IMR-90 (cell line): ENCODE results near the gene DPPA4. TPM values are rescaled to one million over a fixed set of nuclear protein-coding genes. Genes with fewer than 3 reads are reported as not detected.

ENCODE experiments used
- ATAC-seq: fragments of 200-7000 bp; cut with Tn5 transposase; 2 replicates; pipeline ENCODE4 v1.9.1; 2020; ENCODE audit warnings: low read depth, mild to moderate bottlenecking, moderate library complexity
- BruUV-seq: library from RNA; stranded (reverse); fragments of 400-500 nt; replicated peaks from 2 replicates; lab custom pipeline; 2021; lab: Mats Ljungman, UMichigan
- CTCF ChIA-PET: fragments of 300-600 bp; formaldehyde crosslinking; extraction: SDS; loops from one replicate; lab custom pipeline; 2021; ENCODE audit warnings: antibody characterized with exemption; lab: Yijun Ruan, JAX
- POLR2A ChIA-PET: fragments of 300-600 bp; sonication (Branson Sonifier 250); formaldehyde crosslinking; loops from one replicate; lab custom pipeline; 2022; ENCODE audit warnings: antibody characterized with exemption; ENCODE audit not compliant: unreplicated experiment; lab: Charles Lee
- DNase-seq: peaks from one replicate; pipeline ENCODE4 v3.0.0; 2013
- H2AFZ ChIP-seq: replicated peaks from 2 replicates; pipeline ENCODE3; 2013; ENCODE audit warnings: low read length, mild to moderate bottlenecking; ENCODE audit not compliant: poor library complexity
- H2AK5ac ChIP-seq: 2 replicates; pipeline ENCODE4 v1.6.1; 2013; ENCODE audit warnings: low read depth, low read length, inconsistent platforms
- H2AK9ac ChIP-seq: replicated peaks from 2 replicates; pipeline ENCODE3; 2013; ENCODE audit warnings: mild to moderate bottlenecking, low read depth, low read length, moderate library complexity; ENCODE audit not compliant: poor library complexity
- H2BK120ac ChIP-seq: 2 replicates; pipeline ENCODE4 v1.6.1; 2013; ENCODE audit warnings: low read depth, low read length, inconsistent platforms
- H2BK15ac ChIP-seq: 3 replicates; pipeline ENCODE4 v1.6.1; 2013; ENCODE audit warnings: low read depth, low read length, inconsistent platforms
- H2BK20ac ChIP-seq: 2 replicates; pipeline ENCODE4 v1.6.1; 2013; ENCODE audit warnings: low read depth, mild to moderate bottlenecking, inconsistent platforms, low read length, moderate library complexity
- H2BK5ac ChIP-seq: 2 replicates; pipeline ENCODE4 v1.6.1; 2013; ENCODE audit warnings: mild to moderate bottlenecking, low read depth, low read length, inconsistent platforms; ENCODE audit not compliant: poor library complexity, severe bottlenecking
- H3K14ac ChIP-seq: replicated peaks from 2 replicates; pipeline ENCODE4 v1.6.1; 2013; ENCODE audit warnings: low read depth, low read length, inconsistent platforms
- H3K18ac ChIP-seq: 2 replicates; pipeline ENCODE4 v1.6.1; 2013; ENCODE audit warnings: low read depth, low read length, control low read depth
- H3K23ac ChIP-seq: 2 replicates; pipeline ENCODE4 v1.6.1; 2013; ENCODE audit warnings: low read depth, low read length, inconsistent platforms
- H3K27ac ChIP-seq: 2 replicates; pipeline ENCODE4 v1.5.1; 2013; ENCODE audit warnings: mild to moderate bottlenecking, control low read depth, low read length; ENCODE audit not compliant: insufficient read depth
- H3K27me3 ChIP-seq: 2 replicates; pipeline ENCODE4 v1.6.1; 2013; ENCODE audit warnings: low read length; ENCODE audit not compliant: control insufficient read depth, insufficient read depth
- H3K36me3 ChIP-seq: 2 replicates; pipeline ENCODE4 v1.6.1; 2013; ENCODE audit warnings: low read length, mixed read lengths; ENCODE audit not compliant: control insufficient read depth, insufficient read depth
- H3K4ac ChIP-seq: 2 replicates; pipeline ENCODE4 v1.6.1; 2013; ENCODE audit warnings: low read depth, low read length, inconsistent platforms
- H3K4me1 ChIP-seq: 2 replicates; pipeline ENCODE4 v1.6.1; 2013; ENCODE audit warnings: low read length, mixed read lengths; ENCODE audit not compliant: control insufficient read depth, insufficient read depth
- H3K4me2 ChIP-seq: 2 replicates; pipeline ENCODE4 v1.6.1; 2013; ENCODE audit warnings: low read depth, mild to moderate bottlenecking, control low read depth, low read length, moderate library complexity
- H3K4me3 ChIP-seq: 2 replicates; pipeline ENCODE4 v1.5.1; 2013; ENCODE audit warnings: low read depth, mild to moderate bottlenecking, control low read depth, low read length, moderate library complexity; ENCODE audit not compliant: insufficient read depth
- H3K56ac ChIP-seq: 2 replicates; pipeline ENCODE4 v1.6.1; 2013; ENCODE audit warnings: low read length, inconsistent platforms; ENCODE audit not compliant: insufficient read depth; ENCODE audit errors: extremely low read depth
- H3K79me1 ChIP-seq, 2 experiments: 2 replicates each; pipeline ENCODE4 v1.6.1; 2013; ENCODE audit warnings: low read length in 2 of 2, inconsistent platforms in 1 of 2, low read depth in 1 of 2
- H3K9ac ChIP-seq: 2 replicates; pipeline ENCODE4 v1.6.1; 2013; ENCODE audit warnings: low read depth, low read length, control low read depth
- H3K9me1 ChIP-seq: 2 replicates; pipeline ENCODE4 v1.6.1; 2013; ENCODE audit warnings: low read length, inconsistent platforms; ENCODE audit not compliant: insufficient read depth
- H3K9me3 ChIP-seq: 2 replicates; pipeline ENCODE4 v1.6.1; 2013; ENCODE audit warnings: low read length; ENCODE audit not compliant: control insufficient read depth, insufficient read depth
- H4K20me1 ChIP-seq: 2 replicates; pipeline ENCODE4 v1.6.1; 2013; ENCODE audit warnings: low read length, inconsistent platforms; ENCODE audit not compliant: insufficient read depth
- H4K5ac ChIP-seq: 2 replicates; pipeline ENCODE4 v1.6.1; 2013; ENCODE audit warnings: mild to moderate bottlenecking, low read depth, low read length, control low read depth
- H4K8ac ChIP-seq, 2 experiments: 2 replicates each; pipeline ENCODE4 v1.6.1; 2013; ENCODE audit warnings: low read depth in 2 of 2, low read length in 2 of 2, control low read depth in 1 of 2, inconsistent platforms in 1 of 2
- H4K91ac ChIP-seq: 2 replicates; pipeline ENCODE4 v1.6.1; 2013; ENCODE audit warnings: low read depth, low read length, inconsistent platforms; ENCODE audit not compliant: insufficient read depth
- BHLHE40 ChIP-seq: fragments of 150-350 bp; IDR thresholded peaks from 2 replicates; pipeline ENCODE4 v1.6.1; 2016; ENCODE audit warnings: mild to moderate bottlenecking, low read depth, low read length
- CEBPB ChIP-seq: IDR thresholded peaks from 2 replicates; pipeline ENCODE4 v1.6.1; 2012; ENCODE audit warnings: low read depth, low read length, improper control_type of control experiment
- CHD1 ChIP-seq: IDR thresholded peaks from 2 replicates; pipeline ENCODE4 v1.6.1; 2012; ENCODE audit warnings: low read depth, low read length, improper control_type of control experiment
- CTCF ChIP-seq: conservative IDR thresholded peaks from 2 replicates; pipeline ENCODE4 v1.5.1; 2012; ENCODE audit warnings: mild to moderate bottlenecking, low read depth, low read length, improper control_type of control experiment
- ELK1 ChIP-seq: fragments of 150-350 bp; IDR thresholded peaks from 2 replicates; pipeline ENCODE4 v1.6.1; 2016; ENCODE audit warnings: low read depth, mild to moderate bottlenecking, low read length, moderate library complexity, borderline replicate concordance
- FOS ChIP-seq: fragments of 150-350 bp; IDR thresholded peaks from 2 replicates; pipeline ENCODE4 v1.6.1; 2016; ENCODE audit warnings: low read depth, low read length
- MAFK ChIP-seq: IDR thresholded peaks from 2 replicates; pipeline ENCODE4 v1.6.1; 2012; ENCODE audit warnings: low read depth, low read length, improper control_type of control experiment
- MAZ ChIP-seq: IDR thresholded peaks from 2 replicates; pipeline ENCODE4 v1.6.1; 2012; ENCODE audit warnings: low read depth, mild to moderate bottlenecking, low read length, improper control_type of control experiment, moderate library complexity, borderline replicate concordance
- MXI1 ChIP-seq: IDR thresholded peaks from 2 replicates; pipeline ENCODE4 v1.6.1; 2012; ENCODE audit warnings: low read depth, mild to moderate bottlenecking, low read length, moderate library complexity, borderline replicate concordance
- POLR2A ChIP-seq: IDR thresholded peaks from 2 replicates; pipeline ENCODE4 v1.6.1; 2012; ENCODE audit warnings: mild to moderate bottlenecking, low read depth, low read length
- RAD21 ChIP-seq: IDR thresholded peaks from 2 replicates; pipeline ENCODE4 v1.6.1; 2012; ENCODE audit warnings: low read length, improper control_type of control experiment
- RCOR1 ChIP-seq: IDR thresholded peaks from 2 replicates; pipeline ENCODE4 v1.6.1; 2012; ENCODE audit warnings: mild to moderate bottlenecking, low read length, improper control_type of control experiment; ENCODE audit not compliant: insufficient replicate concordance
- RFX5 ChIP-seq: IDR thresholded peaks from 2 replicates; pipeline ENCODE4 v1.8.0; 2012; ENCODE audit warnings: low read depth, mild to moderate bottlenecking, low read length, moderate library complexity
- SMC3 ChIP-seq: fragments of 150-350 bp; IDR thresholded peaks from 2 replicates; pipeline ENCODE4 v1.6.1; 2016; ENCODE audit warnings: low read depth, mild to moderate bottlenecking, antibody characterized with exemption, low read length, moderate library complexity
- USF2 ChIP-seq: fragments of 150-350 bp; IDR thresholded peaks from 2 replicates; pipeline ENCODE4 v1.6.1; 2017; ENCODE audit warnings: mild to moderate bottlenecking, antibody characterized with exemption, low read length, low read depth
- WGBS, 2 experiments: methylation state at CpG; one replicate each; pipeline versions ENCODE4 v1.1.5 to v1.1.7; 2013; ENCODE audit warnings: missing lambda C conversion rate in 2 of 2; ENCODE audit not compliant: insufficient read length in 1 of 2; ENCODE audit errors: extremely low coverage in 2 of 2; 5-methylcytosine and 5-hydroxymethylcytosine counted together
- dilution Hi-C: fragments of 300-500 bp; cut with HindIII; formaldehyde crosslinking; loops from one replicate; pipeline ENCODE4 v1.14.3; 2018; ENCODE audit warnings: low sequenced_read_pairs; ENCODE audit not compliant: unreplicated experiment
- in situ Hi-C: fragments of 300-500 bp; cut with MboI; formaldehyde crosslinking; loops from 3 replicates; pipeline ENCODE4 v1.14.3; 2019; ENCODE audit warnings: low sequenced_read_pairs, inconsistent platforms, mixed read lengths
- intact Hi-C: fragments of 100-400 bp; cut with micrococcal nuclease; formaldehyde crosslinking; loops from 2 replicates; pipeline ENCODE4 v1.10.0; 2022
- polyA plus RNA-seq, 3 experiments: library from polyadenylated mRNA; depleted of rRNA; stranded (reverse); fragments of >200 nt; gene quantifications; 2 replicates each; pipeline ENCODE4 v1.2.3, GENCODE V29; 2012; ENCODE audit warnings: low replicate concordance in 1 of 3
- total RNA-seq: library from RNA; depleted of rRNA; stranded (reverse); fragments of >200 nt; gene quantifications from 2 replicates; pipeline ENCODE4 v1.2.3, GENCODE V29; 2012

The DPPA4 gene
- total and polyA plus RNA-seq, 2 of the 4 experiments (the other 2 are of a cell fraction) = 0.02 TPM; not detected in 1

- Histone ChIP-seq H3K23ac (no peak overlapping the region), H3K27me3 (no peaks in the 10 kb centered on the region), H3K4ac (no peak overlapping the region), H3K14ac (no peak overlapping the region), H3K9me3 (no peaks in the 10 kb centered on the region), H3K9me1 (no peaks in the 10 kb centered on the region), H3K27ac (no peak overlapping the region), H3K4me2 (no peak overlapping the region), H4K5ac (no peak overlapping the region), H2AFZ (no peak overlapping the region), H2BK5ac (no peak overlapping the region), H2BK15ac (no peak overlapping the region), H3K4me3 (no peak overlapping the region), H3K36me3 (no peaks in the 10 kb centered on the region), H3K9ac (no peak overlapping the region), H4K8ac (no peak overlapping the region), H3K4me1 (no peaks in the 10 kb centered on the region), H2AK5ac (no peak overlapping the region), H4K91ac (no peak overlapping the region), H3K56ac (no peak overlapping the region), H3K18ac (no peak overlapping the region), H4K20me1 (no peaks in the 10 kb centered on the region), H2AK9ac (no peak overlapping the region), H3K79me1 (no peaks in the 10 kb centered on the region), H2BK120ac (no peak overlapping the region), H2BK20ac (no peak overlapping the region)
- intact Hi-C loops = no loop called here
- no CpG with 5 or more reads among the region's 5 CpGs for WGBS, 2 experiments
- BruUV-seq = no TSS peak
- no peak for ATAC-seq
- dilution Hi-C loops = no loop called here
- in situ Hi-C loops = no loop called here
- no peak for DNase-seq
- ChIA-PET CTCF (no interaction called here), POLR2A (no interaction called here)
- no peak for TF ChIP-seq USF2
- no peak for TF ChIP-seq MXI1
- no peak for TF ChIP-seq CHD1
- TF ChIP-seq RCOR1 = no peak
- TF ChIP-seq BHLHE40 = no peak
- no peak for TF ChIP-seq FOS
- TF ChIP-seq RAD21 = no peak
- no peak for TF ChIP-seq RFX5
- TF ChIP-seq ELK1 = no peak
- no peak for TF ChIP-seq MAFK
- TF ChIP-seq CEBPB = no peak
- no peak for TF ChIP-seq POLR2A
- no peak for TF ChIP-seq SMC3
- TF ChIP-seq CTCF = no peak
- no peak for TF ChIP-seq MAZ
Observed at GRCh38 chr3:109339714-109340648, 2.6 kb upstream of the DPPA4 start.
